Measurements from ENCODE around the gene NLGN1.

GRCh38 chr3:173588556-173588955 lies 191.0 kb downstream of the NLGN1 start:
- TF ChIP-seq CTCF (IDR thresholded peaks at IDR 0.05; ENCODE audit: control extremely low read depth in 1 of 3, insufficient read depth in 1 of 3, low read depth in 1 of 3, low read length in 3 of 3) (no peak), CREB1 (IDR thresholded peaks at IDR 0.05) (no peak), EP300 (IDR thresholded peaks at IDR 0.05; ENCODE audit: borderline replicate concordance in 1 of 2, low read depth in 2 of 2, low read length in 2 of 2) (no peak), SUZ12 (IDR thresholded peaks at IDR 0.05; ENCODE audit: low read length) (no peak)
